HuH-7.5 (cell line): ENCODE results near the gene GSE1.

Experiments used
- DNase-seq: peaks from one replicate; pipeline ENCODE4 v3.0.0; 2011; ENCODE audit warnings: low spot score

Gene GSE1

DNA sequence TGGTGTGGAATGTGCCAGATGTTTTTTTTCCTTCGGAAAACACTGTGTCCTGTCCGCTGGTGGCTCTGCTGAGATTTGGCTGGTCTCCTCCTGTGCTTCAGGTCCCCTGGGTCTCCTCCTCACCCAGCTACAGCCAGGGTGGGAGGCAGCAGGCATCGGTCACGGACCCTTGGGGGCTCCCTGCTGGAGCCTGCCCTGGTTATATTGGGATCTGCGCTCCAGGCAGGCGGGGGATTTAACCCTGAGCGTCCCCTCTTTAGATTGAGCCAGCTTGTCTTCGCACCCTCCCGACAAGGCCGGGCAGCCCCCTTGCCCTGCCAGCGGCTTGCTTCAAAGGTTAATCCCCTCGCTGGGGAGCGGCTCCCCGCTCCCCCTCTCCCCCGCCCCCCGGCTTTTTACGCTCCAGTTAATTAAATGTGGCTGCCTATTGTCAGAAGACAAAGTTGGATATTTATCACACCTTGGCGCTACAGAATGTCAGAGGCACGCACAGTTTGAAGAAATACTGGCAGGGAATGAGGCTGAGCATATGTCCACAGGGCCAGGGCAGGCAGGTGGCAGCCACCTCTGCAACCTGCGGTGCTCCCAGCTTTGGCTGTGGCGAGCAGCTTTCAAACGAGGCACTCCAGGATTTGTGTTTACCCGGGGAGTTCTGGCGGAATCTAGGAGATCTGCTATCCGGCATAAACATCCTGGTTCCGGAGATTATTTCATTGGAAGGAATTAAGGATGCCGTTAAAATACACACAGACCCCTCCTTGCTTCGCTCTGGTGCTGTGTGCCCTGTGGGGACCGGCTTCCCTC is 38.2 kb upstream of the GSE1 start:
- DNase-seq: no peak

DNA sequence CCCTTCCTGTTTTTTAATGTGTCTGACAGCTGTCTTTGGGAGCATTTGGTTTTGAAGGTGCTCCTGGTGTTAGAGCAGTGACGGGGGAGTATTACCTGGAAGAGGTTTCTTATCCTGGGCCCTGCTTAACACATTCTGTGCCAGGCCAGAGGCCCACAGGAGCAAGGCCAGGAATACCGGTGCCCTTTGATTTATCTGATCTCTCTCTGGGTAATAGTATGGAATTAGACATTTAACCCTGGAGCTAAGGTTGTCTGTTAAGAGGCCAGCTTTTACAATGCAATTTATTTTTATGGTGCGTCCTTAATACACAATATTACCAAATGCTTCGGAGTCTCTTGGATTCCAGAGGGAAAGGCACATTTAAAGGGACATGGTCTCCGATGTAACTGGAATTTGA is 37.2 kb upstream of the GSE1 start:
- DNase-seq: no peak

DNA sequence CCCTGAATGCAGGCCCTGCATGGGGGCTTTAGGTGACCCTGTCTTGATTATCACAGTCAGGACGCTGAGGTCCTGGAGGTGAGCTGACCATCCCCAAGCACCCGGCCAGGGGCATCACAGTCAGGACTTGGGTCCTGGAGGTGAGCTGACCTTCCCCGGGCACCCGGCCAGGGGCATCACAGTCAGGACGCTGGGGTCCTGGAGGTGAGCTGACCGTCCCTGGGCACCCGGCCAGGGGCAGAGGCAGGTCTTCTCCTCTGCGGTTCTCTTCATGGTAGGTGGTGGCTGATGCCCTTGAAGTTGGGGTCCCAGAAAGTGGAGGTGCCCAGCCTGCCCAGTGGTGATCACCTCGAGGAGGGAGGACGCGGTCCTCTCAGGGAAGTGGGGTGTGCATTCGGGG is 36.2 kb upstream of the GSE1 start:
- no peak for DNase-seq

DNA sequence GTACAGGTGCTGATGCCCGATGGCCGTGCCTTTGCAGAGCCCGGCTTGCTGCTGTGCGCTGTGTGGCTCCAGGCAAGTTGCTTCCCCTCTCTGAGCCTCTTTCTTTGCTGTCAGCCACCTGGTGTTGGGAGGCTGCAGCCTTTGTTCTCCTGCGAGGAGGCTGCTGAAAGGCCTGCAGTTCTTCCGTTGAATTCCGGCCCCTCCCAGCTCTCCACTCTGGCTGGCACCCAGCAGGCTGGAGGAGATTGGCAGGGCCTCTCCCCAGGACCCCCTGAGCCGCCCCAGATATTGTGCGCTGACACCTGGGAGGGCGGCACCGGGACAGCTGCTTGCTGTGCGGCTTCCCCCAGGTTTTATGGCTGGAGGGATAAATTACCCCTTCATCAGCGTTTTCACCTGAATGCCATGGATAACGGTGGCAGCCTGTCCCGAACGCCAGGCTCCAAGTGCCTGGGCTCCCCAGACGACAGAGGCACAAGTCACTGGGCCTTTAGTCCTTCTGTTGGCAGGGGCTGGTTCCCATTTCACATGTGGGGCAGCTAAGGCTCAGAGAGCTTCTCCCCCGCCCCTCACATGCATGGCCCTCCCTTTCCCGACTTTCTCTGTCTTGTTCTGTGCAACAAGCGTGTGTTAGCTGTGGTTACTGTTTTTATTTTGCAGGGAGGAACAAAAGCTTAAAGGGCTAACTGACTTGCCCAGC is 35.1 kb upstream of the GSE1 start:
- DNase-seq: no peak

DNA sequence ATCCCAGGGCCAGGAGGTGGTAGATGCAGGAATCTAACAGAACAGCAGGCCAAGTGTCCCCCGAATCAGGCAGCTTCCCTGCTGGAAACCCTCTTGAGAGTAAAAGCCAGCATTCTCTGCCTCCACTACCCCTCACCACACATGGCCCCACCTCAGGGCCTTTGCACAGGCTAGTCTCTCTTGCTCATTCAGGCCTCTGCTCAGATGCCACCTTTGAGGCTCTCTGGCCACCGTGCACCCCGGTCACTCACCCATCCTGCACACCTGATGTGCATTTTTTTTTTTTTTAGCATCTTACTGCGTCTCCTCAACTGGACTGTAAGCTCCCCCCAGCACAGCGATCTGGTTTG is 34.5 kb upstream of the GSE1 start:
- no peak for DNase-seq

DNA sequence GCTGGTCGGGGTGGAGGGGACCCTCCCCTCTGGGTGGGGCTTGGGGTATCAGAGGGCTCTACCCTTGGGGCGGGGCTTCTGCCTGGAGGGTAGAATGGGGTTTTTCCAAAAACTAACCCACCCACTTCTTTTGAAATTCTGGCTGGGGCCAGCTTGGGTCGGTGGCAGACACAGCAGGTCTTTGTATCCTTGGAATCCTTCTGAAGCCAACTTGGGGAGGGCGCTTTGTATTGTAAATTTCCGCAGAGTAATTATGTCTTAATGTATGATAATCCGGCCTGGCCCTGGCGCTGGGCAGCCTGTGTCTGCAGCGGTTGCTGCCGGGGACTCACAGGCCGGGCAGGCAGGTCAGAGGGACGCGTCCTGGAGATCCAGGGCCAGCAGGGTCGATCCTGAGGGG is 33.9 kb upstream of the GSE1 start:
- DNase-seq: no peak

DNA sequence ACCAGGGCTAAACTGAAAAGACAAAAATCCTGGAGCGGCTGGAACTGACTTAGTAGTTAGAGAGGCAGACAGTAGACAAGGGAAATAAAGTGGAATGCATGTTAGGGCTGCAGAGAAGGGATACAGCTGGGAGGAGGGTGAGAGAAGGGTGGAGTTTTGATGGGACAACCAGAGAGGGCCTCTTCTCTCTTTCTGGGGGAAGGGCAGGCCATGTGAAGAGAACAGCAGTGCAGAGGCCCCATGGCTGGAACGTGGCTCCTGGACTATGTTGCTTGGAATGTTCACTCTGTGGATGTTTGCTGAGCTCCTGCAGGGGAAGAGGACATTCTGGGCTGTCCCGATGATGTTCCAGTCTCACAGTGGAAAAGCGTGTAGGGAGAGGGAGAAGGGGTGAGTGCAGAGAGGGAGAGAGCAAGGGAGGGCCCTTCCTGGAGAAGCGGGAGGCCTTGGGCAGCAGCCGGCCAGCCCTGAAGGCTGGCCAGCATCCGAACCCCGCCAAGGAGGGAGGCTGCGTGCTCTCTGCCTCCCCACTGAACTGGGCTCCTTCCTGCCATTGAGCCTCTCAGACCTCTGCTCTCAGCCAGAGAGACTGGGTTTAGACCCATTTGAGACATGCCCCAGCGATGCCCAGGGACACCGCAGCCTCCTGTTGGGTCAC is 33.1 kb upstream of the GSE1 start:
- no peak for DNase-seq

DNA sequence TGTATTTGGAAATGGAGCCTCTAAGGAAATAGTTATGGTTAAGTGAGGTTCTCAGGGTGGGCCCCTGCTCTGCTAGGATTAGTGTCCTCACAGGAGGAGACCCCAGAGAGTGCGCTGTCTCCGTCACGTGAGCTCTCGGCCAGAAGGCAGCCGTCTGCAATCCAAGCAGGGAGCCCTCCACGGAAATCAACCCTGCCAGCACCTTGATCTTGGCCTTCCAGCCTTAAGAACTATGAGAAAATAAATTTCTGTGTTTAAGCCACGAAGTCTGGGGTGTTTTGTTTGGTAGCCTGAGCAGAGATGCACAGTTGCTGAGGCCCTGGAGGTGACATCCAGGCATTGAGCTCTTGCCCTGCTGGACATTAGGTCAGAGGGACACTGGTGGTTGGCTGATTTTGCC is 32.4 kb upstream of the GSE1 start:
- DNase-seq: no peak

DNA sequence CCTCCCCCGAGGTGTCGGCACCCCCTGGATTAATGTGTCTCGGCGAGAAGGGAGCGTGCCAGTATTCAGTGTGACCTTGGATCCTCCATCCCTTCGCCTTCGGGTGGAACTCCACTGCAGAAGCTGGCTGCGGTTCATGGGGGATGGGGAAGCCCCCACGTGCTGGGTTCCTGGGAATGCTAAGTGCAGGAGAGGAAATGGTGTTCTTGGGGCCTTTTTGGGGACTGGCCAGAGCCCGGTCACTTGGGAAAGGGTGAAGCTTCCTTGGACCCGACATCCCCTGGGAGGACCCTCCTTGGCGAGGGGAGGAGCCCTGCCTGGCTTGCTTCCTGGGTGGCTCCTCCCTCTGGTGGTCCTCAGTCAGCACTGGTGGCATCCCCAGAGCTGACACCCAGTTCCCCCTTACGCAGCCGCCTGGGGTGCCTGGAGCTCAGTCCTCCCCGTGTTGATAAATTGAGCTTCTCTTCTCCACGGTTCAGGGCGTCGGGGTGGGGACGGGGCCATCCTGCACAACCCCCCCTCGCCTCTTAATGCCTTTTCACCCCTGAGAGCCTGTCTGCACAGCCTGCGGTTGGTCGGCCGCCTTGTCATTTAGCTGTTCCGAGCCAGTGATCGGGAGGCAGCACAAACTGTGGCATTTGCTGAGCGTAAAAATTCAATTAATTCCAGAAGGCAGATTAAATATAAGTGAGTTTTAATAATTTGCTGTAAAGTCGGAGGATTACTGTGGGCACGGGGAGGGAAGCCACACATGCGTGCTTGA is 30.7 kb upstream of the GSE1 start:
- DNase-seq: no peak

DNA sequence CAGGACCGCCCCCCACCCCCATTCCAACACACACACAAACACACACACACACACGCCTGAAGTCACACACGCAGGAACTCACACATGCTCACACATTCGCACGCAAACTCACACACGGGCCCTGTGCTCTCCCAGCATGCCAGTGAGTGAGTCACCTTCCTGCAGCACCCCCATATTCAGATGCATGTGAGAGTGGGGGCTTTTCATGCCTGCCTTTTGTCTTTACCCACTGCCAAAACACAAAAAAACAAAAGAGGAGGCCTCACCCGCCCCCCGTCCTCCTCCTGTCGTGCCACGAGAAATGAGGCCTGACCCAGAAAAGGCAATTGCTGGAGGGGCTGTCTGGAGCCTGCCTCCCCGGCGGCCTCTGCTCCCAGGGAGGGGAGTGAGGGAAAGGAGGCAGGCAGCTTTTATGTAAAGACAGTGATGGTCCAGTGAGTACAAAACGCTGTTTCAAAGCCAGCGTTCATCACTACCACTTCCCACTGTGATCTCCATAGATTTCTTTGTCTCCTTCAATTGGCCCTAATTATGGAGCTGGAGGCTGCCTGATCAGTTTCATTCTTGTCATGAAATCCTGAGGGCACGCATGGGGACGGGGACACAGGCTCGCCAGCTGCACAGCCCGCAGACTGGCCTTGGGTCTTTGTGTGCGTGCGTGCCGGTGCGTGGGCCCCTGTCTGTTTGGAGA is 29.5 kb upstream of the GSE1 start:
- DNase-seq: no peak

DNA sequence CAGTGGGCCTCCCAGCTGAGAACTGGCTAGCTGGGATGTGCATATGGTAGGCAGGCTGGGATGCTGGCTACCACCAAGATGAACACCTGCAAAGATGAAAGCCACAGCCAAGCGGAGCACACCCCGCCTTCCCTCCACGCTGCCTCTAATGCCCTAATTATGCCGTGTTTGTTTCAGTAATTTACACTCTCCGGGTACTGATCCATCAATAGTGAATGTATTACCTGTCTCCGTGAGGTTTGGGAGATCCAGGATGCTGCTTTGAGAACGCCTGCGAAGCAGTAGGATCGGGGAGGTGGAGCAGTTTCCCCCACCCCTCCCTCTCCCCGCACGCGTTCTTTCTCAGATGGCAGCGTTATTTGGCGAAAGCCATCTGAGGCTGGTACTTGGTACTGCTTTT is 28.9 kb upstream of the GSE1 start:
- DNase-seq: no peak

DNA sequence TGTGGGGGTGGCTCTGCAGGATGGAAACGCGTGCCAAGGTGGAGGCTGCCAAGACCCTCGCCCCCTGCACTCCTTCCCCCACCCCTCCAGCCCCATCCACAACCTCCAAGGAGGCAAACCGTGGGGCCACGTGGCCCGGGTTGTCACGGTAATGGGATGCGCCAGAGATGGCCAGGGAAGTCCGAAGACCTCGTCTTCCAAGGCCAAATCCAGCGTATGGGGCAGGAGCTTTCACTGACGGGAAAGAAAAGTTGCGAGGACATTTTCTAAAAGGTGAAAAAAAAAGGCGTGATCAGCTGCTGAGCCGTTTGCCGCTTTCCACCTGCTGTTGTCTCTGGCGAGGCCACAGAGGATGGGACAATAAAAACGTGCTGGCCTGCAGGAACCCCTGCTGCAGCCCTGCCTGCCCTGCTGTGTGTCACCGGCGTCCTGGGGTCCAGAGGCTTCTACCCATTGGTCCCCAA is 28.3 kb upstream of the GSE1 start:
- DNase-seq: no peak

DNA sequence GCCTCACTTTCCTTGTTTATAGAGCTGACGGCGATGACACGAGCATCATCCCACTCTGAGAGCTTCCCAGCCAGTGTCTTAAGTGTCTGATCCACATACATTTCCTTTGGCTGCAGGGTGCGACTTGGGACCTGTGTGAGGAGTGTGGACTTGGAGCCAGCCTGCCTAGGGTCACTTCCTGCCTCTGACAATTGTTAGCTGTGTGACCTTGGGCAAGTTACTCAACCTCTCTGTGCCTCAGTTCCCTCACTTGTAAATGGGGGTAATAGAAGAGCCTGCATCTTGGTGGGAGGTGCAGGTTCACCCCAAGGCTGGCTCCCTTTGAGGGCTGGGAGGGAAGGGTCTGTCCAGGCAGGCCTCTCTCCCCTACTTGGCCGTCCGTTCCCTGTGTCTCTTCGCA is 27.4 kb upstream of the GSE1 start:
- DNase-seq: no peak

DNA sequence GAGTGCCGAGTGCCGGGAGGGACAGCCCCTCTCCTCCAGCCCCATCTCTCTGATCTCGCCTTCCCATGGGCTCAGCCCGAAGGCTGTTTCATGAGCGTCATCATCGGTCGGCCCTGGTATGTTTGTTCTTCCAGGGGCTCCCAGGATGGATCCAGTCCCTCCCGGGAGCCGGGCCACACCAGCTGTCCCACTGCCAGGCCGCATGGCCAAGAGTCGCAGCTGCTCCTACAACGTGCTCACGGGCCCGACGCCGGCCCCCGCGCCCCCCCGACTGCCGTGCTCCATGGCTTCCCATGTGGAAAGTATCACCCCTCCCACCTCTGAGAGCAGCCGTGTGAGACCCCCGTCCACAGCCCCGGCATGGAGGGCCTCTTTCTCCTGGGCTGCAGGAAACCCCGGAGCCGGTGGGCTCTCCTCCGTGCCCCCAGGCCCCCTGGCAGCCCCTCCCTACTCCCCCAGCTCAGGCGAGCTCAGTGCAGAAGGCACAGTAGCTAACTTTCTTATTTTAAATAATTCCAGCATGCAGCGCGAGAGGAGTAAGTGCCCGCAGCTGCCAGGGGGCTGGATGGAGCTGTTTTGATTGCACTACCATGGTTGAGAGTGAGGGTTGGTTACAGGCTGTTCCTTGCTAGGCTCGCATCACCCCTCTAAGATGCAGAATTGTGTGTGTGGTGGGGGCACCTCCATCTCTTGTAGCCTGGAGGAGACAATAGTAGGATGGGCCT is 26.6 kb upstream of the GSE1 start:
- no peak for DNase-seq

DNA sequence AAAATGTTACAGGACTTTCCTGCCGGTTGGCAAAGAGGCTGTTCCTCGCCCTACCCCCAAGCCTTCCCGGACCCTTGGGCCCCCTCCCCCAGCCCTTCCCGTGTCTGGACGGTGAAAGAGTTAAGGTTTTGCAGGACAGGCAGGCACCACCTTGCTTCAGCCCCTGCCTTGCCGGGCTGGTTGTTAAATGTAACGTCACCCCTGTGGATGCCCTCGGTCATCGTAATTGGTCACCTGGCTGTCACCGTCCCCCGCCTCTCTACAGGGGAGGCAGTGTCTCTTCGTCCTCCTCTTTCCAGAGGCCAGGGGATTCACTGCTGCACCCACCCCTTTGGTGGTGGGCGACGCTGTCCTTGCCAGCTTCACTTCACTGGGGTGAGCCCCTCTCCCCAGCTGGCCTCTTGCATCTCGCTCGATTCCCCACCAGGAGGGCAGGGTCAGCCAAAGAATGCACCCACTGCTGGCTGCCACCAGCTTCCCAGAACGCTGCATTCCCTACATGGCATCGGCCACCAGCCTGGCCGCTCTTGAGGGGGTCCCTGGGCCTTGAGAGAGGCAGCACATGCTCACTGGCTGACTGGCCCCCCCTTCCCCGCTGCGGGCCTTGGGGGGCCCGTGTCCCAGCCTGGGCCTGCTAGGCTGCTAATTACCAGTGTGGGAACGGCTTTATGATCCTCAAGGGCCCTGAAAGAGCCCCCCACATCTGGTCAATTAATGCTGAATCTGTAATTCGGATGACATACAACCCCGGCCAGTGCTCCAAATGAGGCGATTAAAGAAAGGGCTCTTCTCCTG is 25.2 kb upstream of the GSE1 start:
- no peak for DNase-seq

DNA sequence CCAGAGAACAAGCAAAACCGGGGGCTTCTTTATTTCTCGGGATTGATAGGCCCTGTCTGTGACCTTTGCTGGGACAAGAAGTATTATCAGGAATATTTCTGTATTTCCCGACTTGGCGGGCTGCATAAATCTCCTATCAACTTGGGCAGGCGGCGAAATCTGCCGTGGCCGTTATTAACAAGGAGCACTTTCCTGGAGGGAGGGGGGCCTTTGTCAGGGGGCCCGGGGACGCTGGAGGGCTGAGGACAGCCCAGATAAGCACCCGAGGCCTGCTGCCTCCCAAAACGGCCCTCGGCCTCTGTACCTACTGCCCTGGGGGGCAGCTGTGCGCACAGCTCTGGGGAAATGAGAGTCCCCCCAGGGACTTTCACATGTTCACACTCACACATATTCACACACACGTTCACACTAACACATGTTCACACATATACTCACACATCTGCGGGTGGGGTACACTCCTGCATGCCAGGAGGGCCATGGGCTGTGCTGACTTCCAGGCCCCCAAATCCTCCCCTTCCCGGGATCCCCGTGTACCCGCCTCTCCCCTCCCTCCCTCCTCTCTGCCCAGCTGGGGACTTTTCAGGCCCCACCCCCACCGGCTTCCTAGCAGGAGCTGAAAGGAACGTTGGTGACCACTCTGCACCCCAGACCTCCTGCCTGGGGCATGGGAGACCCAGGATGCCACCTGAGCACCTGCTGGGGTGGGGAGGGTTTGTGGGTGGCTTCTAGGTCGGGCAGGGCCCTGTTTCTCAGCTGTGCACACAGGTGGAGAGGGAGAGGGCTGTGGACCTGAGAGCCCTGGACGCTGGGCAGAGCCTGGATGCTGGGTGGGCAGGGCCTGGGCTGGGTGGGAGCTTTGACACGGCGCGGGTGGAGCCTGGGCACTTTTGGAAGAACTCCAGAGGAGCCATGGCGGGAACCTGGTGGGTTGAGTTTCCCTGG is 24.3 kb upstream of the GSE1 start:
- no peak for DNase-seq

DNA sequence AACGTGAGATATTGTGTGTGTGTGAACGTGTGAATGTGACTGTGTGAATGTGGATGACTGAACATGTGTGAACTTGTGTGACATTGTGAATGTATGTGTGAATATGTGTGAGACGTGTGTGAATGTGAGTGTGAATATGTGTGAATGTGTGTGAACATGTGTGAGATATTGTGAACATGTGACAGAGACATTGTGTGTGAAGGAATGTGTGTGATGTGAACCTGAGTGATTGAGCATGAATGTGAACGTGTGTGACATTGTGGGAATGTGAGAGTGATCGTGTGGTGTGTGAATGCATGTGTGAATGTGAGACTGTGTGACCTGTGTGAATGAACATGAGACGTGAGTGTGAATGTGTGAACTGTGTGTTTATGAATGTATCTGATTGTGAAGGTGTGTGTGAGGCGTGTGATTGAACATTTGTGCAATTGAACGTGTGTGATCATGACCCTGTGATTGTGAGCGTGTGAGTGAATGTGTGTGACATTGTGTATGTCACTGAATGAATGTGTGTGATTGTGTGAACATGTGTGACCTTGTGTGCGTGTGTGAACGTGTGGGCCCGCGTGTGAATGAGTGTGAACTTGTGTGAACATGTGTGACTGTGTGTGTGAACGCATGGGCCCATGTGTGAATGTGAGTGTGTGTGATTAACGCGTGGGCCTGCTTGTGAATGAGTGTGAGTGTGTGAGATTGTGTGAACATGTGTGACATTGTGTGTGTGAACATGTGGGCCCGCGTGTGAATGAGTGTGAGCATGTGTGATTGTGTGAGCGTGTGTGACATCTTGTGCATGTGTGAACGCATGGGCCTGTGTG is 23.2 kb upstream of the GSE1 start:
- DNase-seq: no peak

DNA sequence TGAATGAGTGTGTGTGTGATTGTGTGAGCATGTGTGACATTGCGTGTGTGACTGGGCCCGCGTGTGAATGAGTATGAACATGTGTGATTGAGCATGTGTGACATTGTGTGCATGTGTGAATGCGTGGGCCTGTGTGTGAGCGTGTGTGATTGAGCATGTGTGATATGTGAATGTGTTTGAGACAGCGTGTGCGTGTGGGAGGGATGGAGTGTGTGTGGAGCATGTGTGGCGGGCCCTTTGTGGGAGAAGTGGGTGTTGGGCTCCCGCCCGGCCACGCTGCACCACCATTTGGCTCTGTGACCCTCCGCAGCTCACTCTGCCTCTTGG is 22.7 kb upstream of the GSE1 start:
- no peak for DNase-seq

DNA sequence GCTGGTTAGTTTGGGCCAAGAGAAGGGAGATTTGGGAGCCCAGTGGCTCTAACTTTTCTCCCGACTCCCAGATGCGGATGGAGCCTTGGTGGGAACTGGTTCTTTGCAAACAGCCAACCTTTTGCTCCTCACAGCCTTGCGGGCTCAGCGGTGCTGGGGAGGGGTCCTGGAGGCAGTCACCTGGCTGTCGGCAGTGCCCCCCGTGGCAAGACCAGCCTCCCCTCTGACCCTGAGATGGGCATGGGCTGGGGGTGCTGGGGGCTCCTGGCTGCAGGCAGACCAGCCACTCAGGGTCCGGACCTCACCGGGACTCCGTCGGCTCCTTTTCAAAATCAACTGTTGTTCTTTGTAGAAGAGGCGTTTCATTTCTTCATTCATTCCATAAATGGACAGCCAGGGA is 21.7 kb upstream of the GSE1 start:
- DNase-seq: no peak
